SK-N-SH (cell line): ENCODE measurements around the gene SMIM32. TPM values are rescaled to one million over a fixed set of nuclear protein-coding genes. Genes with fewer than 3 reads are reported as not detected.

Experiments
- CTCF ChIA-PET: fragments of 300-600, 350-600 bp; formaldehyde crosslinking; extraction: SDS; loops from one replicate; lab custom pipeline; 2021; lab: Yijun Ruan, JAX
- POLR2A ChIA-PET: fragments of 350-600 bp; sonication (Branson Sonifier 250); formaldehyde crosslinking; extraction: SDS; loops from one replicate; lab custom pipeline; 2020; ENCODE audit warnings: antibody characterized with exemption, inconsistent platforms; lab: Yijun Ruan, JAX
- DNase-seq: peaks from one replicate; pipeline ENCODE4 v3.0.0; 2012
- H2AFZ ChIP-seq: fragments of 200-600 bp; sonication (generic); 2 replicates; pipeline ENCODE4 v1.8.1; 2016; ENCODE audit warnings: antibody characterized with exemption, mild to moderate bottlenecking, low read depth
- H3F3A ChIP-seq: fragments of 200-600 bp; sonication (generic); replicated peaks from 2 replicates; pipeline ENCODE3; 2016; ENCODE audit warnings: antibody characterized with exemption, mild to moderate bottlenecking; ENCODE audit not compliant: insufficient read depth
- H3K27ac ChIP-seq, 2 experiments: fragments of 200-500 bp in 1 of 2; fragments of 200-600 bp in 1 of 2; sonication (Bioruptor generic) in 1 of 2; sonication (generic), shearing (Covaris generic) in 1 of 2; 2 replicates each; pipeline versions ENCODE4 v1.5.1 to v1.6.1; 2014 to 2016; ENCODE audit warnings: low read depth in 2 of 2, inconsistent platforms in 1 of 2, low read length in 1 of 2, mild to moderate bottlenecking in 1 of 2, mixed read lengths in 1 of 2
- H3K27me3 ChIP-seq: fragments of 200-600 bp; sonication (generic), shearing (Covaris generic); 2 replicates; pipeline ENCODE4 v1.6.1; 2016; ENCODE audit warnings: mixed run types; ENCODE audit not compliant: insufficient read depth
- H3K36me3 ChIP-seq, 2 experiments: fragments of 200-500 bp in 1 of 2; fragments of 200-600 bp in 1 of 2; sonication (Bioruptor generic) in 1 of 2; sonication (generic) in 1 of 2; replicated peaks in 1 of 2; 2 replicates each; pipeline versions ENCODE3 to v1.5.1; 2014 to 2016; ENCODE audit warnings: low read length in 1 of 2, mild to moderate bottlenecking in 1 of 2; ENCODE audit not compliant: insufficient read depth in 2 of 2, control insufficient read depth in 1 of 2
- H3K4me1 ChIP-seq, 2 experiments: fragments of 200-500 bp in 1 of 2; fragments of 200-600 bp in 1 of 2; sonication (Bioruptor generic) in 1 of 2; sonication (generic), shearing (Covaris generic) in 1 of 2; 2 replicates each; pipeline versions ENCODE4 v1.5.1 to v1.6.1; 2014 to 2016; ENCODE audit warnings: low read depth in 1 of 2, low read length in 1 of 2, mixed run types in 1 of 2; ENCODE audit not compliant: insufficient read depth in 2 of 2, control insufficient read depth in 1 of 2
- H3K4me2 ChIP-seq: fragments of 200-600 bp; sonication (generic), shearing (Covaris generic); 2 replicates; pipeline ENCODE4 v1.6.1; 2017; ENCODE audit warnings: mixed run types
- H3K4me3 ChIP-seq, 2 experiments: fragments of 200-500 bp in 1 of 2; fragments of 200-600 bp in 1 of 2; sonication (Bioruptor generic) in 1 of 2; sonication (generic), shearing (Covaris generic) in 1 of 2; 2 replicates each; pipeline versions ENCODE4 v1.5.1 to v1.8.1; 2014 to 2016; ENCODE audit warnings: low read depth in 2 of 2, inconsistent platforms in 1 of 2, low read length in 1 of 2, mild to moderate bottlenecking in 1 of 2, mixed read lengths in 1 of 2, moderate library complexity in 1 of 2
- H3K79me2 ChIP-seq: fragments of 200-600 bp; sonication (generic); 2 replicates; pipeline ENCODE4 v1.8.1; 2017; ENCODE audit warnings: mild to moderate bottlenecking; ENCODE audit not compliant: insufficient read depth
- H3K9ac ChIP-seq: fragments of 200-600 bp; sonication (generic); 2 replicates; pipeline ENCODE4 v1.6.1; 2017; ENCODE audit warnings: mixed run types
- H3K9me2 ChIP-seq: fragments of 200-600 bp; sonication (generic); 2 replicates; pipeline ENCODE4 v1.6.1; 2017; ENCODE audit warnings: mixed run types
- H3K9me3 ChIP-seq: fragments of 200-600 bp; sonication (generic); 2 replicates; pipeline ENCODE4 v1.6.1; 2017; ENCODE audit warnings: mixed run types, mild to moderate bottlenecking, moderate library complexity
- H4K20me1 ChIP-seq: fragments of 200-600 bp; sonication (generic); 2 replicates; pipeline ENCODE4 v1.6.1; 2017; ENCODE audit warnings: mild to moderate bottlenecking, mixed run types; ENCODE audit not compliant: insufficient read depth
- CHD2 ChIP-seq: fragments of 150-350 bp; IDR thresholded peaks from 2 replicates; pipeline ENCODE4 v1.6.1; 2018; ENCODE audit warnings: low read length; ENCODE audit not compliant: partially characterized antibody
- CTCF ChIP-seq: fragments of 200-600 bp; sonication (generic); IDR thresholded peaks from 2 replicates; pipeline ENCODE4 v1.6.1; 2017; ENCODE audit warnings: antibody characterized with exemption, mild to moderate bottlenecking, moderate library complexity
- ELF1 ChIP-seq: IDR thresholded peaks from 2 replicates; pipeline ENCODE4 v1.4.0; 2012
- EP300 ChIP-seq, 2 experiments: IDR thresholded peaks; 2 replicates each; pipeline versions ENCODE4 v1.4.0 to v1.6.1; 2012; ENCODE audit warnings: borderline replicate concordance in 1 of 2, low read depth in 1 of 2, low read length in 1 of 2
- EZH2phosphoT487 ChIP-seq: fragments of 200-600 bp; sonication (generic); IDR thresholded peaks from 2 replicates; pipeline ENCODE4 v1.6.1; 2017; ENCODE audit warnings: low read depth, mixed run types, mild to moderate bottlenecking, antibody characterized with exemption, moderate library complexity, borderline replicate concordance
- FOSL2 ChIP-seq: IDR thresholded peaks from 2 replicates; pipeline ENCODE4 v1.4.0; 2012; ENCODE audit warnings: low read depth, mild to moderate bottlenecking, moderate library complexity, borderline replicate concordance
- FOXJ3 ChIP-seq: sonication (generic); formaldehyde crosslinking; IDR thresholded peaks from 2 replicates; pipeline ENCODE4 v1.5.1; 2020; ENCODE audit warnings: mild to moderate bottlenecking, missing genetic modification reagents
- GABPA ChIP-seq: IDR thresholded peaks from 2 replicates; pipeline ENCODE4 v1.4.0; 2012; ENCODE audit warnings: low read depth, mild to moderate bottlenecking
- MXI1 ChIP-seq: IDR thresholded peaks from 2 replicates; pipeline ENCODE4 v1.6.1; 2012; ENCODE audit warnings: mild to moderate bottlenecking, low read depth, low read length, improper control_type of control experiment
- POLR2AphosphoS5 ChIP-seq: IDR thresholded peaks from 2 replicates; pipeline ENCODE4 v1.6.1; 2012; ENCODE audit warnings: low read depth, low read length
- RAD21 ChIP-seq: IDR thresholded peaks from 2 replicates; pipeline ENCODE4 v1.6.1; 2012; ENCODE audit warnings: mild to moderate bottlenecking, low read length
- RFX5 ChIP-seq: IDR thresholded peaks from 2 replicates; pipeline ENCODE4 v1.6.1; 2012; ENCODE audit warnings: mild to moderate bottlenecking, improper control_type of control experiment, low read length
- SIN3A ChIP-seq: IDR thresholded peaks from 2 replicates; pipeline ENCODE4 v1.6.1; 2012; ENCODE audit warnings: low read depth, mild to moderate bottlenecking, low read length, moderate library complexity, borderline replicate concordance
- TAF1 ChIP-seq: IDR thresholded peaks from 2 replicates; pipeline ENCODE4 v1.6.1; 2012; ENCODE audit warnings: low read depth, mild to moderate bottlenecking, low read length, moderate library complexity, borderline replicate concordance
- TCF12 ChIP-seq: IDR thresholded peaks from 2 replicates; pipeline ENCODE4 v1.4.0; 2012
- TEAD4 ChIP-seq: IDR thresholded peaks from 2 replicates; pipeline ENCODE4 v1.4.0; 2012; ENCODE audit warnings: mild to moderate bottlenecking, borderline replicate concordance; ENCODE audit not compliant: insufficient read depth
- YY1 ChIP-seq: IDR thresholded peaks from 2 replicates; pipeline ENCODE4 v1.4.0; 2012; ENCODE audit warnings: low read depth, mild to moderate bottlenecking
- ZBTB33 ChIP-seq: IDR thresholded peaks from 2 replicates; pipeline ENCODE4 v1.4.0; 2012; ENCODE audit warnings: low read depth, borderline replicate concordance
- WGBS: methylation state at CpG from one replicate; pipeline ENCODE4 v1.1.6; 2017; ENCODE audit warnings: low lambda C conversion rate; 5-methylcytosine and 5-hydroxymethylcytosine counted together
- polyA plus RNA-seq, 3 experiments: library from polyadenylated mRNA; depleted of rRNA; stranded (reverse); fragments of >200 nt; gene quantifications; 2 replicates each; pipeline ENCODE4 v1.2.3, GENCODE V29; 2012

The SMIM32 gene
- polyA plus RNA-seq, 1 of the 3 experiments (the other 2 are of a cell fraction) = 0.25 TPM

GRCh38 chr5:136190091-136190720 lies 2.8 kb downstream of the SMIM32 start:
- H2AFZ ChIP-seq = no peak overlapping the region
- no peaks in the 10 kb centered on the region for H4K20me1 ChIP-seq
- no peak overlapping the region for H3K4me2 ChIP-seq
- no peaks in the 10 kb centered on the region for H3K9me2 ChIP-seq
- no peak for TF ChIP-seq EZH2phosphoT487
- no peak for TF ChIP-seq FOSL2
- no peak for TF ChIP-seq RAD21
- no peak for TF ChIP-seq TCF12
- TF ChIP-seq FOXJ3 (CRISPR knock-in tag) = no peak
- TF ChIP-seq YY1 = no peak
- no peak for TF ChIP-seq ELF1
- no peak for TF ChIP-seq TAF1
- TF ChIP-seq MXI1 = no peak
- TF ChIP-seq SIN3A = no peak
- no peak for TF ChIP-seq POLR2AphosphoS5
- TF ChIP-seq RFX5 = no peak
- ChIA-PET CTCF (interaction anchor here (0.6 to 1.7 kb wide), 3 partner anchors 16 to 128 kb away, joined by 3 to 4 read pairs (median 3); no protein-coding TSS in a partner anchor), POLR2A (no interaction called here)
- no peaks in the 10 kb centered on the region for H3K9me3 ChIP-seq
- peaks cover 24% of the 10 kb centered on the region; the same call in 1 of the 2 replicates for H3K27me3 ChIP-seq
- no peaks in the 10 kb centered on the region for H3K79me2 ChIP-seq
- H3K9ac ChIP-seq = no peak overlapping the region
- peaks cover 0 to 6% of the 10 kb centered on the region in 2 experiments; a peak in 1 of 4 replicates for H3K4me1 ChIP-seq
- peaks cover 0 to 27% of the 10 kb centered on the region in 2 experiments for H3K36me3 ChIP-seq
- H3K4me3 ChIP-seq = no peak overlapping the region
- H3K27ac ChIP-seq = no peak overlapping the region
- no peak for DNase-seq
- WGBS = 94% methylated on average over 5 of the region's 5 CpGs
- H3F3A ChIP-seq = peaks cover 5% of the 10 kb centered on the region

- Histone ChIP-seq H3F3A (peaks cover 5% of the 10 kb centered on the region), H3K27me3 (peaks cover 22% of the 10 kb centered on the region; the same call in 1 of the 2 replicates), H3K27ac (no peak overlapping the region), H3K9me2 (no peaks in the 10 kb centered on the region), H2AFZ (no peak overlapping the region), H3K36me3 (peaks cover 5 to 27% of the 10 kb centered on the region in 2 experiments), H3K9ac (no peak overlapping the region), H3K4me2 (no peak overlapping the region), H3K4me1 (peaks cover 0 to 6% of the 10 kb centered on the region in 2 experiments; a peak in 1 of 4 replicates), H3K9me3 (no peaks in the 10 kb centered on the region), H4K20me1 (no peaks in the 10 kb centered on the region)
- CTCF ChIA-PET = interaction anchor here (1.0 kb wide), 1 partner anchor 12 kb away, joined by 3 read pairs; no protein-coding TSS in a partner anchor
- POLR2A ChIA-PET = no interaction called here
- no peak for DNase-seq
- WGBS = 98% methylated on average over 7 of the region's 7 CpGs
- TF ChIP-seq ZBTB33 (no peak), RFX5 (no peak), GABPA (no peak), SIN3A (no peak), TEAD4 (no peak), FOSL2 (no peak), CHD2 (no peak), CTCF (no peak), EP300 (IDR thresholded peaks at IDR 0.05; ENCODE audit: borderline replicate concordance in 1 of 2, low read depth in 1 of 2, low read length in 1 of 2) (no peak)
- TF ChIP-seq, all 33 proteins: peak for 0
- Histone ChIP-seq H3K4me3 (no peak overlapping the region), H3K79me2 (no peaks in the 10 kb centered on the region)
These were observed 4.1 kb downstream of the SMIM32 start for GRCh38 chr5:136188859-136189258.
